SK-N-MC (cell line): ENCODE results near the gene ANO2.
"Not testable (repeated sequence)": the region's sequence is repeated elsewhere in the genome, so short reads cannot be mapped to it uniquely, and the experiment has no call there.

ENCODE experiments used
- EZH2 ChIP-seq: fragments of 200-600 bp; sonication (generic); IDR thresholded peaks from one replicate; pipeline ENCODE4 v1.6.1; 2017; ENCODE audit warnings: antibody characterized with exemption
- POLR2AphosphoS5 ChIP-seq: IDR thresholded peaks from 2 replicates; pipeline ENCODE4 v1.6.1; 2012; ENCODE audit warnings: mild to moderate bottlenecking, low read depth, low read length, borderline replicate concordance

GRCh38 chr12:5669624-5670023, 275.4 kb downstream of the ANO2 start:
- not testable (repeated sequence) for TF ChIP-seq POLR2AphosphoS5, EZH2
